ENCODE results near the gene RALGDS.

Gene RALGDS

DNA sequence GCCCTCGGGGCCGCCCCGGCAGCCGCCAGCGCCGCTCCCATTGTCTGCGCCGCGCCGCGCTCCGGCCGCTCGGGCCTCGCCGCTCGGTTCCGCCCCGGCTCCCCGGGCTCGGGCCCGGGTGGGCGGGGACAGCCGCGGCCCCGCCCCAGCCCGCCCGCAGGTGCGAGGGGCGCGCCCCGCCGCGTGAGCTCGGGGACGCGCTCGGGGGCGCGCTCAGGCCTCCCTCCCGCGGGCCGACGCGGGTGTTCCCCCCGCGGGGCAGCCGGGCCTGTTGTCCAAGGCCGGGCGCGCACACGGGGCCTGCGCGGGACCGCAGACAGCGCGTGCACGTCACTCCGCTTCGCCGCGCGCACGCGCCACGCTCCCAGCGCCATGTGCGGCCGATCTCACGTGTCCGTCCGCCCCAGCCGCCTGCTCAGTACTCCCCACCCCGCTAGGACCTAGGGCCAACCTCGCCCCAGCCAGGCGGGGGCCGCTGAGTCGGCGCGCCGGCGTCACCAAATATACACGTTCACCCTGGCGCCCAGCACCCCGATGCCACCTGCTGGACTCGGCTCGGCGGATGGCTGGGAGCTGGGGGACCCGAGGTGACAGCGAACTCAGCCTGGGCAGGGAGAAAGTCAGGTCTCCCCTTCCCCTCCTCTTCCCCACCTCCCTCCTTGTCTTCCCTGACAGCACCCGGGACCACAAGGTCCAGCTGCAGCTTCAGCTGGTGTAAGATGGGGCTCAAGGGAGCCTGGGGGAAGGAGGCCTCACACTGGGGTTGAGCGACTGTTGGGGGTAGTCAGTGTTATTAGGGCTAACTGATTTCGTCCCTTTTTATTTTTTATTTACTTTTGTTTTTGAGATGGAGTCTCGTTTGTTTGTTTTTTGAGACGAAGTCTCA lies 28.3 kb upstream of the RALGDS start:
- peak; percentile 87 to 91 for DNase-seq

DNA sequence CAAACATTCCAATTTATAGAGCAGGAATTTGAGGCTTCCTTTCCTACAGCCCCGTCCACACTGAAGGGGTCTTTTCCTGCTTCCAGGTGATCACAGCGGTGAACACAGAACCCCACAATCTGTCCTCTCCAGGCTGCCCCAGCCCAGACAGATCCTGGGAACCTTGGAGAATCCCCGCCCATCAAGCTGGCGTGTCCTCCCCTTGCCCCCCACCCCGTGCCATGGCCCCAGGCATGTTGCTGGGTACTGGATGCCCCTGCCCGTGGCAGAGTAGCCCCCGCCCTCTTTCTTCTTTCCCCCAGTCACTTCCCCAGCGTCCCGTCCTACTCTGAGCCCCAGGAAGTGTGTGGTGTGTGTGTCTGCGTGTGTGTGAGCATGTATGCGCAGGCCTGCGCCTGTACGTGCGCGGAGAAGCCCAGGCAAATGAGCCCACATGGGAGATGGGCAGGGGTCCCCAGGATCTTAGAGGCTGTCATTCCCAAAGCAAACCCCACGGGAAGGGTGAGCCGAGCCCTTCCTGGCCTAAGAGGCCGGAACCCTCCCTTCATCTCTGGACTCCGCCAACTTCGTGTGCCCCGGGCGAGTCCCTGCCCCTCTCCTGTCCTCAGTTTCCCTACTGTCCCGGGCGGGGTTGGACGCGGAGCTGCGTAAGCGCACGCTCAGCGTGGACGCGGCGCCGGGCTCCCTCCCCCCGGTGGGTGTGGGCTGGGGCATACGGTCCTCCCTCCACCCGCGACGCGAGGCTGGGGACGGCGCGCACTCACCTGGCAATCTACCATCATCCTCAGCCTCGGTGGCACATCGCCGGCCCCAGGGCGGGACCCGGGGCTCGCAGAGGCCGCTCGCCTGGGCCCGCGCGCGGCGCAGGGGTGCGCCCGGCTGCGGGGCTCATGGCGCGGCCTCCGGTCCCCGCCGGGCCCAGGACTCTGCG lies 27.4 kb upstream of the RALGDS start:
- peak; percentile 69 to 72 for DNase-seq

- DNase-seq = peak; percentile 90 to 91
Observed at GRCh38 chr9:133147412-133148198, 26.6 kb upstream of the RALGDS start.

DNA sequence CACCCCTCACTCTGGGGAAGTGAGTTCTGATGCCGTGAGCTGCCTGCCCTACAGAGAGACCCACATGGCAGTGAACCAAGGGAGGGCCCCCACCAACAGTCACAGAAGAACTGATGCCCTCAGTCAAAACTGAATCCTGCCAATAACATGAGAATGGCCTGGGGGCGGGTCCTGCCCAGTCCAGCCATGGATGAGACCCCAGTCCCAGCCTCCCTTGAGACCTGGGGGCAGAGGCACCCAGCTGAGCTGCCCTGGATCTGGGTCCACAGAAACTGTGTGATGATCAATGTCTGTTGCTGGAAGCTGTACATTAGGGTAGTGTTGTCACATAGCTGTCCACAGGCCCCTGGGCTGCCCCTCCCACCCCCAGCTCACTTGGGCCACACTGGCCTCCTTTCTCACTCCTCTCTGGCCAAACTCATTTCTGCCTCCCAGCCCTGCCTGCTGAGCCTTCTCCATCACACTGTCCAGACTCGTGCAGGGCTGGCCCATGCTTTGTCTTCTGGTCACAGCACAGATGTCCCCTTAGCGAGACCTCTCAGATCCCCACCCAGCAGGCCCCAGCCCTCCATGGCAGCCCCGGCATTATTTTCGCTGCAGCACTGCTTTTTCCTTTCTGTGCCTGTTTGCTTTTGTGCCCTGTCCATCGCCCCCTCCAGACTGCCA lies 25.8 kb upstream of the RALGDS start:
- no peak for DNase-seq

GRCh38 chr9:133144904-133145851 lies 24.1 kb upstream of the RALGDS start:
- DNase-seq = peak in 1 of 2 experiments; percentile 39

DNA sequence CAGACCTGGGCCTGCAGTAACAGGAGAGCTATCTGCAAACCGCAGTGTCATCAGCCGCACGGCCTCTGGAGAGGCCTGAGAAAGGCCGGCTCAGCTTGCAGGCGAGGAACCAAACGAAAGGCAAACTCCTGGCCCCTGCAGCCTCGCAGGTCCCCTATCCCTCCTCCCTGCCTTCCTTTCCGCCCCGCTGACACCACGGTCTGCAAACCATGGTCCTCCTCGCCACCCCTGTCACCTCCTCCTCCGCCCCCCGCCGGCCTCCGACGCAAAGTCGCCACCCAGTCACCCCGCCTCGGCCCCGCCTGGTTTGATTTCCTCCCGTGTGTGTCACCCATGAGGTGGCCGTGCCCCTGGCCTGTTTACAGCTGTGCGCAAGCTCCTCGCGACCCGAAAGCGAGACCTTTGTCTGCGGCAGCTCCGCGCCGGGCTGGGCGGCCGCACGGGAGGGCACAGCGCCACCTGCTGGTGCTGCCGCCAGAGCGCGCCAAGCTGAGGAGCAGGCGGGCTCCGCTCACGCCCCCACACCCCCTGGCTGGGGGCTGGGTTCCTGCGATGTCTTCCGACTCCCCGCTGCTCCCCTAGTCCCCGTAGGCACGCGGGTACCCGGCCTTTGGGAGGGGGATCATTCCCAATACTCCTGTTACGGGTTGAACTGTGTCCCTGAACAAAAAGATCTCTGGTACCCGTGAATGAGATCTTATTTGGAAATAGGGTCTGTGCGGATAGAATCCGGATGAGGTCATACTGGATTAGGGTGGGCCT lies 23.3 kb upstream of the RALGDS start:
- DNase-seq = peak; percentile 88 to 90

GRCh38 chr9:133143639-133144141 lies 22.6 kb upstream of the RALGDS start:
- no peak for DNase-seq

GRCh38 chr9:133142684-133143622 lies 21.9 kb upstream of the RALGDS start:
- DNase-seq = peak in 1 of 2 experiments; percentile 56

GRCh38 chr9:133141833-133142595 lies 21.0 kb upstream of the RALGDS start:
- peak; percentile 61 to 65 for DNase-seq

GRCh38 chr9:133140606-133141005 lies 19.6 kb upstream of the RALGDS start:
- no peak for DNase-seq

DNA sequence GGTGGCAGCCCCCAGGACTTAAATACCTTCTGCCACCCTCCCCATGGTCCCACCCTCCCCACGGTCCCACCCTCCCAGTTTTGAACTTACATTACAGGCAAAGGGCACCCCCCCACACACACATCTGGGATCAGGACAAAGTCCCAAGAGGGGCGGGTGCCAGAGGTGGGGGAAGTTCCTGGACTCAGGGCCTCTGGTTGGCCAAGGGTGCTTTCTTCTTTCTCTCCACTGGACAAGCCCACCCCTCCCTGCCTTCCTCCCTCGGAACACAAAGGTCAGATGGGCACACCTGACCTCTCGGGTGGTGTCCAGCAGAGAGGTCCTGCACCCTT lies 19.1 kb upstream of the RALGDS start:
- no peak for DNase-seq

DNA sequence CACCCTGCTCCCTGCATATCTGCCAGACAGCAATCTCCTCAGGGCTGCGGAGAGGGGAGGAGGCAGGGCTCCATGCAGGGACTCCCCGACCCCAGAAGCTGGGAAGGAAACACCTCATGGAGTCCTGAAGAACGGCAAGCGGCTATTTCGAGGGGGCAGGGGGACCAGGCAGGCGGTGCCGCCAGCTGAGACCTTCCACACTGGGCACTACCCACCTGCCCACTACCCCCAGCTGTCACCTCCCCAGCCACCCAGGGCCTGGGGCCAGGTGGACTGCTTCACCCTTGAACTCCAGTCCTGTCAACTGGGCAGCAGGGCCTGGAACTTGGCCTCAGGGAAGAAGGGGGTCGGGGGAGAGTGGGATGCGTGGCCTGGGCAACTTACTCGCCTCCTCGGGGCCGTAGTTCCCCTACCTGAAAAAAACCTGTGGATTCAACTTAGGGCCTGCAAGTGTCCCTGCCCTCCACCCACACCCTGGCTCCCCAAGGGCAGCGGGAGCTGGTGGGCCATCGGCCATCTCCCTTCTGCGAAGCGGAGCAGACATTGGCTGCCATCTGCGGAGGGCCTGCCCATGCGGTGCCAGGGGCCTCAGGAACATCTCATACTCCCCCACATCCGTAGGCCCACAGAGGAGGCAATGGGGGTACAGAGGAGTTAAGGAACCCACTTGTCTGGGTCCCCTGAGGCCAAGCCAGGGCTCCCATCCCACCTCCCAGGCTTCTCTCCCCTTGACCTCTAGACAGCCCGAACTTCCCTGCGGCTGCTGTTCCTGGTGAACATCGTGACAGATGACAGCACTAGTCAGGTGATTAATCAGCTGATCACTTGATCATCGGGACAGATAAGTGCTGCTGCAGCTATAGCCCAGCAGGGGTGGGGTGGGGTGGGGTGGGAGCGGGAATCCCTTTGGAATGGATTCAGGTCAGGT lies 18.5 kb upstream of the RALGDS start:
- no peak for DNase-seq

GRCh38 chr9:133137451-133138231 lies 16.6 kb upstream of the RALGDS start:
- DNase-seq = peak in 1 of 2 experiments; percentile 55

DNA sequence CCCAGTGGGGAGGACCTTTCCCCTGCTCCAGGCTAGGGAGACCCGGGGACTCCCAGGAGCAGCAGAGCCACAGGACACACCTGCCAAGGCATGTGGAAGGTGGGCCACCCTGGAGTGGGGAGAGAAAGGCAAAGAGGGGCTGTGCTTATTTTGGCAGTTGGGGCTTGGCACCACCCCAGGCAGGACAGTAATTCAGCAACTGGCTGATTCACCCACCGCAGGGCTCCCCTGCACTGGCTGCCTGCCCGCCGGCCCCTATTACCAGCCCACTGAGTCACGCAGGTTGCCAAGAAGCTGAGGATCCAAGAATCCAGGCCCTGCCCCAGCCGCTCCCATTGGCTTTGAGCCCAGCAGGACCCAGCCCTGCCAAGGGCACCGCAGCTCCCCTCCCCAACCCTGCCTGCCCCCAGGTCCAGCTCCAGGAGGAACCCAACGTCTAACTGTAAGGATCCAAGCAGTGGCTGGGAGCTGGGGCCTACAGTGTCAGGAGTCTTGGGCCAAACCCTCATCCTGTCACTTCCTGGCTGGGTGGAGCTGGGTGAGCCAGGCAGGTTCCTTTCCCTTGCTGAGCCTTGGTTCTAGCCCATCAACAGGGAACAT lies 14.2 kb upstream of the RALGDS start:
- DNase-seq = peak; percentile 81 to 86

- DNase-seq = no peak
Observed at GRCh38 chr9:133134388-133135145, 13.5 kb upstream of the RALGDS start.
